Effector memory CD8-positive, alpha-beta T cell (primary cell): ENCODE measurements around the gene CES4A.
A peak's percentile ranks its signal among the peaks of the same experiment; 100 is the strongest.
"Not testable (repeated sequence)": the region's sequence is repeated elsewhere in the genome, so short reads cannot be mapped to it uniquely, and the experiment has no call there.

Experiments
- ATAC-seq: fragments of 150-1000 bp; cut with Tn5 transposase; replicated peaks from 2 replicates; pipeline ENCODE4 v1.10.0; 2021; ENCODE audit warnings: mild to moderate bottlenecking, moderate library complexity
- DNase-seq, 3 experiments: peaks; one replicate each; pipeline ENCODE4 v3.0.0; 2021
- H3K27ac Mint-ChIP-seq, 2 donors: one replicate each; pipeline ENCODE4 v1.8.0; 2022; ENCODE audit warnings: mild to moderate bottlenecking in 2 of 2, mixed read lengths in 2 of 2, moderate library complexity in 2 of 2
- H3K27me3 Mint-ChIP-seq, 2 donors: one replicate each; pipeline ENCODE4 v1.8.0; 2022; ENCODE audit warnings: mixed read lengths in 2 of 2
- H3K36me3 Mint-ChIP-seq: one replicate; pipeline ENCODE4 v1.8.0; 2022; ENCODE audit warnings: mild to moderate bottlenecking, moderate library complexity, mixed read lengths; ENCODE audit not compliant: insufficient read depth
- H3K4me1 Mint-ChIP-seq, 2 donors: one replicate each; pipeline ENCODE4 v1.8.0; 2022; ENCODE audit warnings: low read depth in 2 of 2, mixed read lengths in 2 of 2
- H3K4me3 Mint-ChIP-seq, 2 donors: one replicate each; pipeline ENCODE4 v1.8.0; 2022; ENCODE audit warnings: mild to moderate bottlenecking in 2 of 2, mixed read lengths in 2 of 2, moderate library complexity in 2 of 2
- H3K9me3 Mint-ChIP-seq, 2 donors: one replicate each; pipeline ENCODE4 v1.8.0; 2022; ENCODE audit warnings: mixed read lengths in 2 of 2
- total RNA-seq, 9 experiments: gene quantifications; one replicate each; lab custom pipeline; 2026; lab: John Stamatoyannopoulos, UW

CES4A gene
- total RNA-seq, result 5.6 to 17.0 (median 8.6) reads per million in 9 experiments

DNA sequence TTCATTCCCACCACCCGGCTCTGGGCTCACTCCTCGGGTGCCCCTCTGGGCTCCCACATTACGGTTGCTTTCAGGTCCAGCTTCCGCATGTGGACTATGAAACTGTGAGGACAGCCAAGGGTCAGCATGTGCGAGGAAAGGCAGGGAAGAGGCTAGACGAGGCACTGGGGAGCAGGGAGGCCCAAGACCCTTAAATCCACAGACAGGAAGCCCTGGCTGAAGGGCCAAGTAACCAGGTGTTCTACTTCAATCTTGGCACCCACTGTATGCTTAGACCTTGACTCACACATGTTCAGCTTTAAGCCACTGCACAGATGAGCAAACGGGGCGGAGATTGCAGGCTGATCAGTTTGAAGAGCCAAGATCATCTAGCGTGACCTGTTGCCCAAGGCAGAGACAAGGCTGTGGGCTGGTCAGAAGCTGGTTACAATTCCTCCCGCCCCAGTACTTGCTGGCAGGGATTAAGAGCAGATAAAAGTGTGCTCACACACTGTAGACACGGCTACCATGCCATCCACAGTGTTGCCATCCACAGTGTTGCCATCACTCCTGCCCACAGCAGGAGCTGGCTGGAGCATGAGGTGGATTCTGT, at the start of gene CES4A:
Gene CES4A, plus strand, starts transcription at position 393 of the 592 bp plus-strand sequence. Its CDS starts 184 bp downstream, at position 577.
- H3K27me3 Mint-ChIP-seq, result no peaks in the 10 kb centered on the region
- H3K36me3 Mint-ChIP-seq, result no peaks in the 10 kb centered on the region
- no peak within 1 kb of the TSS for H3K4me3 Mint-ChIP-seq
- DNase-seq (no peak), ATAC-seq (no peak)
- H3K9me3 Mint-ChIP-seq, result no peaks in the 10 kb centered on the region
- H3K4me1 Mint-ChIP-seq, result peaks cover 11 to 13% of the 10 kb centered on the region in 2 donors
- no peak within 1 kb of the TSS for H3K27ac Mint-ChIP-seq

DNA sequence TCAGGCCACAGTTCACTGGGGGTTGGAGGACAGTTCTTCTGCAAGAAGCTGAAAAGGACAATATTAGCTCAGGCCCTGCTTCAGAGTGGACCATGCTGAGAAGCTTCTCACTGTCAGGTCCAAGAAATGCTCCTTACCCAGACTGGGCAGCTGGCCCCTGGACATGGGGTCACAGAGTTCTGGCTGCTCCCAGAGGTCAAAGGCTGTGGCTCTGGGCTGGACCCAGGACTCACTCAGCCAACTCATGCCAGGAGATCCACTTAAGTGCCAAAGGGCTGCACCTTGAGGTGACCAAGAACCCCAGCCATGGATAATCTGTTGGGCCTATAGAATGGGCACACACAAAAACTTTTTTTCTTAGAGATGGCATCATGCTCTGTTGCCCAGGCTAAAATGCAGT, 49.0 kb upstream of the CES4A start:
- peaks cover 23% of the 10 kb centered on the region for H3K36me3 Mint-ChIP-seq
- H3K9me3 Mint-ChIP-seq, result no peaks in the 10 kb centered on the region
- ATAC-seq (no peak), DNase-seq (no peak)
- H3K4me1 Mint-ChIP-seq, result peaks cover 20 to 29% of the 10 kb centered on the region in 2 donors
- no peaks in the 10 kb centered on the region for H3K27me3 Mint-ChIP-seq
- no peak overlapping the region for H3K4me3 Mint-ChIP-seq
- H3K27ac Mint-ChIP-seq, result no peak overlapping the region

DNA sequence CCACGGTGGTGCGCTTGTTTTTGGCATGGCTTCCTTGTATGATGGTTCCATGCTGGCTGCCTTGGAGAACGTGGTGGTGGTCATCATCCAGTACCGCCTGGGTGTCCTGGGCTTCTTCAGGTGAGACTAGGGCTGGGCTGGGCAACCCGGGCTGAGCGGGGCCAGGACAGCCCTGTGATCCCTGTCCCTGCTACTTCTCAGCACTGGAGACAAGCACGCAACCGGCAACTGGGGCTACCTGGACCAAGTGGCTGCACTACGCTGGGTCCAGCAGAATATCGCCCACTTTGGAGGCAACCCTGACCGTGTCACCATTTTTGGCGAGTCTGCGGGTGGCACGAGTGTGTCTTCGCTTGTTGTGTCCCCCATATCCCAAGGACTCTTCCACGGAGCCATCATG, 48.2 kb upstream of the CES4A start:
- Mint-ChIP-seq H3K9me3 (no peaks in the 10 kb centered on the region), H3K4me3 (no peak overlapping the region), H3K4me1 (peaks cover 16 to 22% of the 10 kb centered on the region in 2 donors), H3K36me3 (peaks cover 20% of the 10 kb centered on the region), H3K27ac (no peak overlapping the region), H3K27me3 (no peaks in the 10 kb centered on the region)
- ATAC-seq, result no peak
- DNase-seq, result no peak

DNA sequence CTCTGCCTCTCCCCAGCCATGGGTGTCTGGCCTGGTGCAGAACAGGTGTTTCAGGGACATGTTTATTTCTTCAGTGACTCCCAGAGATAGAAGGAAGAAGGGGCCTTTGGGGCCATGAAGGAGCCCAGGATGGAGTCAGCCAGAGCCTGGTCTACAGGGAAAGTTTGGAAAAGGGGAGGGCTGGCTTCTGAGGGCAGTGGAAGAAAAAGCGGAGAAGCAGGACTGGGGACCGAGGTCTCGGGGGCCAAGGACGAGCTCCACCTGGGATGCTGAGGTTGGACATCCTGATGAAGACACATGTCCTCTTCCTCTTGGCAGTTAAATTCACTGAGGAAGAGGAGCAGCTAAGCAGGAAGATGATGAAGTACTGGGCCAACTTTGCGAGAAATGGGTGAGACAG, 45.4 kb upstream of the CES4A start:
- Mint-ChIP-seq H3K36me3 (peaks cover 19% of the 10 kb centered on the region), H3K9me3 (no peaks in the 10 kb centered on the region), H3K27me3 (no peaks in the 10 kb centered on the region), H3K4me3 (no peak overlapping the region), H3K4me1 (peaks cover 11% of the 10 kb centered on the region in 2 donors), H3K27ac (peak overlapping the region; percentile 2 to 32)
- no peak for DNase-seq
- no peak for ATAC-seq

DNA sequence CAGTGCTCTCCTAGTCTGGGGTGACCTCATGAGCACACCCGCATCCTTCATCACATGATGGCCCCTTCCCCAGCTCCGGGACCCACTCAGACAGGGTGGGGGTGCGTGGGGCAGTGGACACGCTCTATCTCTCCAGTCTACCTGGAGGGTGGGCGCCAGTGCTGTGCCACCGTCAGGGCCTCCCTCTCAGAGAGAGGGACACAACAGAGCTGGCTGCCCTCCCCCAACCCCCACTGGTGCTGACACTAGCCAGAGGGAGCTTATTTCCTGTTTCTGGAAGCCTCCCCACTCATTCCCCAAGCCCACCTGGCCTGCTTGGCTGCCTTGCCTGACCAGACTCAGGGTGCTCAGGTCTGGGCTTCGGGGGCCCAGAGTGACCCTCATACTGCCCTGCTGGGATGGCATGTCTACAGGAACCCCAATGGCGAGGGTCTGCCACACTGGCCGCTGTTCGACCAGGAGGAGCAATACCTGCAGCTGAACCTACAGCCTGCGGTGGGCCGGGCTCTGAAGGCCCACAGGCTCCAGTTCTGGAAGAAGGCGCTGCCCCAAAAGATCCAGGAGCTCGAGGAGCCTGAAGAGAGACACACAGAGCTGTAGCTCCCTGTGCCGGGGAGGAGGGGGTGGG, 44.8 kb upstream of the CES4A start:
- DNase-seq (no peak), ATAC-seq (no peak)
- Mint-ChIP-seq H3K4me1 (peaks cover 16 to 17% of the 10 kb centered on the region in 2 donors), H3K36me3 (peaks cover 17% of the 10 kb centered on the region), H3K9me3 (no peaks in the 10 kb centered on the region), H3K27me3 (peaks cover 3% of the 10 kb centered on the region in 2 donors), H3K27ac (peak overlapping the region; percentile 32 to 91), H3K4me3 (no peak overlapping the region)

DNA sequence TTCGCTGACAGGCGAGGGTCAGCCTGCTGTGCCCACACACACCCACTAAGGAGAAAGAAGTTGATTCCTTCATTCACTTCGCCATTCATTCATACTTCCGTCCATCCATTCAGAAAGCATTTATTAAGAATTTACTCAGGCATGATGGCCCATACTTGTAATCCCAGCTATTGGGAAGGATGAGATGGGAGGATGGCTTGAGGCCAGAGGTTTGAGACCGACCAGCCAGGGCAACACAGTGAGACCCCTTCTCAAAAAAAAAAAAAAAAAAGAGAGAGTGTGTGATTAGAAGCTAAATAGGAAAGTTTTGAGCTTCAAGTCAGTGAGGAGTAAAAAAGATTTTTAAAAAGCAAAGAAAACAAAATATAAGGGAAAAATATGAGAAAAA, 44.3 kb upstream of the CES4A start:
- no peak for DNase-seq
- no peaks in the 10 kb centered on the region for H3K9me3 Mint-ChIP-seq
- H3K4me3 Mint-ChIP-seq, result no peak overlapping the region
- H3K27ac Mint-ChIP-seq, result peak overlapping the region in 1 of 2 donors; percentile 91
- peaks cover 8% of the 10 kb centered on the region in 2 donors for H3K27me3 Mint-ChIP-seq
- no peak for ATAC-seq
- H3K36me3 Mint-ChIP-seq, result peaks cover 17% of the 10 kb centered on the region
- peaks cover 20 to 21% of the 10 kb centered on the region in 2 donors for H3K4me1 Mint-ChIP-seq

DNA sequence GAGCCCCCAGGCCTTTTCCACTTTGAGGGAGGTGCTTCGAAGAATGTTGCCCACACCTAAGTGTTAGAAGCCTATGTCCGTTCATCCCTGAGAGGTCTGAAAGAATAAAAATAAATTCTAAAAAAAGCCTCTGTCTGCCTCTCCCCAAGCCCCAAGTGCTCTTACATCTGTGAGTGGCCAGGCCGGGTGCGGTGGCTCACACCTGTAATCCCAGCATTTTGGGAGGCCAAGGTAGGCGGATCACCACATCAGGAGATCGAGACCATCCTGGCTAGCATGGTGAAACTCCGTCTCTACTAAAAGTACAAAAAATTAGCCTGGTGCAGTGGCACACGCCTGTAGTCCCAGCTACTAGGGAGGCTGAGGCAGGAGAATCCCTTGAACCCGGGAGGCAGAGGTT, 43.4 kb upstream of the CES4A start:
- not testable (repeated sequence) for ATAC-seq, H3K4me3 Mint-ChIP-seq, H3K27ac Mint-ChIP-seq, DNase-seq, H3K9me3 Mint-ChIP-seq
- Mint-ChIP-seq H3K36me3 (peaks cover 17% of the 10 kb centered on the region), H3K4me1 (peaks cover 20 to 21% of the 10 kb centered on the region in 2 donors), H3K27me3 (peaks cover 16 to 17% of the 10 kb centered on the region in 2 donors)

DNA sequence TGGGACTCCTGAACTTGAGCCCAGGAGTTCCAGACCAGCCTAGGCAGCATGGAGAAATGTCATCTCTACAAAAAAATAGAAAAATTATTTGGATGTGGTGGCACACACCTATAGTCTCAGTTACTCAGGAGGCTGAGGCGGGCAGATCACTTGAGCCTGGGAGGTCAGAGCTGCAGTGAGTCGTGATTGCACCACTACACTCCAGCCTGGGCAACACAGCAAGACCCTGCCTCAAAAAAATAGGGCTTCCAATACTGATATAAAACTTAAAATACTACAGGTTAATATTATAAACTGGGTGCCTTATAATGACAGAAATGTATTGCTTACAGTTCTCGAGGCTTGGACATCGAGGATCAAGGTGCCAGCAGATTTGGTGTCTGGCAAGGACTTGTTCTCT, 42.5 kb upstream of the CES4A start:
- peaks cover 20 to 21% of the 10 kb centered on the region in 2 donors for H3K4me1 Mint-ChIP-seq
- no peak overlapping the region for H3K27ac Mint-ChIP-seq
- H3K4me3 Mint-ChIP-seq, result no peak overlapping the region
- ATAC-seq (no peak), DNase-seq (no peak)
- H3K9me3 Mint-ChIP-seq, result no peaks in the 10 kb centered on the region
- peaks cover 14% of the 10 kb centered on the region for H3K36me3 Mint-ChIP-seq
- peaks cover 17 to 26% of the 10 kb centered on the region in 2 donors for H3K27me3 Mint-ChIP-seq

DNA sequence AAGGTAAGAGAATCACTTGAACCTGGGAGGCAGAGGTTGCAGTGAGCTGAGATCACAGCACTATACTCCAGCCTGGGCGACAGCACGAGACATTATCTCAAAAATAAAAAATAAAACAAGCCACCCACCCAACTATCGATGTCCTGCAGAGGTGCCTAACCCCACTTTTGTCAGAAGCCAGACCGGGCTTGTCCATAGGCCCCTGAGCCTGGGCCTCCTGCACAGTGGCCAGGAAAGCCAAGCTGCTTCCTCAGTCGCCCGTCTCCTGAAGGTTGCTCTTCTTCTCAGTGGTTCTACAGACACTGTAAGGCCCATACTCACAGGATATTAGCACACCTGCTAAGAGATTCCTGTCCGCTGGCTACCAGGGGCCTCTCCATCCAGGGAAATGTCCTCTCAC, 41.8 kb upstream of the CES4A start:
- peaks cover 12% of the 10 kb centered on the region for H3K36me3 Mint-ChIP-seq
- H3K9me3 Mint-ChIP-seq, result no peaks in the 10 kb centered on the region
- H3K4me1 Mint-ChIP-seq, result peaks cover 20 to 21% of the 10 kb centered on the region in 2 donors
- no peak for DNase-seq
- no peak overlapping the region for H3K4me3 Mint-ChIP-seq
- ATAC-seq, result no peak
- H3K27ac Mint-ChIP-seq, result no peak overlapping the region
- H3K27me3 Mint-ChIP-seq, result peaks cover 22 to 32% of the 10 kb centered on the region in 2 donors

DNA sequence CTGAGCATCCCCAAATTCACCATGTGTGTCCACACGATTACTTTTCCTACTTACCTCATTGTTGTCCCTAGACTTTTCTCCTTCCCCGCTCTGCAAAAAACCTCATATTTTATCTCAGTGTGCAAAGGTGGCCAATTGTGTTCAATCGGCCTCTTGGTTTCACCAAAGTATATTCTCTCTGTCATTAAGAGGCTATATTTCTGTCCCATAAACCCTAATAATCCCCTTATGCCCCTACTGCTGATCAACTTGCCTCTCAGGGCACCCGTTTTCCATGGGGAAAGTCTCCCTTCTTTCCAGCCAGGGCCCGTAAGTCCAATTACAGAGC, 41.5 kb upstream of the CES4A start:
- DNase-seq (no peak), ATAC-seq (no peak)
- Mint-ChIP-seq H3K27me3 (peaks cover 26 to 36% of the 10 kb centered on the region in 2 donors), H3K4me1 (peaks cover 20 to 21% of the 10 kb centered on the region in 2 donors), H3K27ac (peak overlapping the region; percentile 25 to 40), H3K4me3 (peak overlapping the region in 1 of 2 donors; percentile 83), H3K36me3 (peaks cover 8% of the 10 kb centered on the region), H3K9me3 (no peaks in the 10 kb centered on the region)

DNA sequence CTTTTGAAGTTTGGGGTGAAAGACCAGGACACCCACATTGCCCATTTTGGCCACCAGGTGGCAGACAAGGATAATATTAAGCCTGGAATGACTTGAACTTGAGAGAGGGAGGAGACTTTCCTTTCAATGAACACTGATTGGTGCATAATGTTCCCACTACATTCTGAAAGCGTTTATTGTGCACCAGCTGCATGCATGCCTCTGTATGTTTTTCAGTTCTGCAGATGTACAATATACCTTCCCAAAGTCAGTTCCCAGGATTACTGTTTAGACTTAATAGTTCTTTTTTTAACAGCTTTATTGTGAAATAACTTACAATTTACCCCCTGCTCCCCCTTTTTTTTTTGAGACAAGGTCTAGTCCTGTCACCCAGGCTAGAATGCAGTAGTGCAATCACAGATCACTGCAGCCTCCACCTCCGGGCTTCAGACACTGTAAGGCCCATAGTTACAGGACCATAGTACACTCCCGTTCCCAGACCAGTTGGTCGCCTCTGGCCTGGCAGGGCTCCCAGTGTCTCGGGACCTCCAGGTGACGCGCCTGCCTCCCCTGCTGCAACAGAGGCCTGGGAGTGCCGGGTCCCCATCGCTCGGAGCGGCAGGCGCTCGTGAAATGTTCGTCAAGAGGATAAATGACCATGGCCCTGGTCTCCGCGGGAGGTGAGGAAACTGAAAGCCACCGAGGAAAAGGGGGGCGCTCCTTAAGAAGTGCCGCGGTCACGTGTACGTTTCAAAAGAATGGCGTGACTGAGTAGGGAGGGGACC, 40.9 kb upstream of the CES4A start:
- DNase-seq (peak; percentile 82 to 88 (median 84)), ATAC-seq (peak; percentile 95)
- Mint-ChIP-seq H3K4me1 (peaks cover 20 to 21% of the 10 kb centered on the region in 2 donors), H3K27me3 (peaks cover 27 to 42% of the 10 kb centered on the region in 2 donors), H3K4me3 (peak overlapping the region; percentile 83 to 90), H3K27ac (peak overlapping the region; percentile 40 to 58), H3K36me3 (peaks cover 7% of the 10 kb centered on the region), H3K9me3 (no peaks in the 10 kb centered on the region)

DNA sequence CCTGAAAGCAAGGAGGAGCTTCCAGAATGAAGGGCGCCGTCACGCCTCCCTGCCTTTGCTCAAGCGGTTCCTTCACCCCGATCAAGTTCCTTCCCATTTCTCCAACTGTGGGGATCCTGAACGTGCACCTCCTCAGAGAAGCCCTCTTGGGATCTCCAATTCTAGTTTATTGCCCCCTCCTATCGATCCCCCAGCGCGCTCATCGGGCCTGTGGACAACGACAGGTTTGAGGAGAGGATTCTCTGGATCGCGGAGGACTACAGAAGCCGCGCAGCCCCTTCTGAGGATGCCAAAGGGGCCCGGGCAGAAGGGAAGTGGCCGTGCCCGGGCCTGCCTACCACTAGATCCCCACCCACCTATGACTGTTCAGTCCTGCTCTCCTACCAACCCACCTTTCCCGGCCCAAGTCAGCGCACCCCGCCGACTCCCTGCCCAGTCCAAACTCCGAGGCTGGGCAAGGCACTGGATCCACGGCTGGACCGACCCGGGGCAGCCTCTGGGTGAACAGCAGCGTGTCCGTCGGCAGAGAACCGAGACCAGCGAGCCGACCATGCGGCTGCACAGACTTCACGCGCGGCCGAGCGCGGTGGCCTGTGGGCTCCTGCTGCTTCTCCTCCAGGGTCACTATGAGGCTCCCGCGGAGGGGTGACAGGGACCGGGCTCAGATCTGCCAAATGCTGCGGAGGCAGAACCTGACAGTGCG, 40.1 kb upstream of the CES4A start:
- H3K27me3 Mint-ChIP-seq, result peaks cover 27 to 50% of the 10 kb centered on the region in 2 donors
- H3K4me1 Mint-ChIP-seq, result peaks cover 20 to 21% of the 10 kb centered on the region in 2 donors
- peak; percentile 18 for ATAC-seq
- H3K4me3 Mint-ChIP-seq, result peak overlapping the region; percentile 83 to 90
- H3K27ac Mint-ChIP-seq, result peak overlapping the region in 1 of 2 donors; percentile 60
- peaks cover 7% of the 10 kb centered on the region for H3K36me3 Mint-ChIP-seq
- no peak for DNase-seq
- H3K9me3 Mint-ChIP-seq, result no peaks in the 10 kb centered on the region

DNA sequence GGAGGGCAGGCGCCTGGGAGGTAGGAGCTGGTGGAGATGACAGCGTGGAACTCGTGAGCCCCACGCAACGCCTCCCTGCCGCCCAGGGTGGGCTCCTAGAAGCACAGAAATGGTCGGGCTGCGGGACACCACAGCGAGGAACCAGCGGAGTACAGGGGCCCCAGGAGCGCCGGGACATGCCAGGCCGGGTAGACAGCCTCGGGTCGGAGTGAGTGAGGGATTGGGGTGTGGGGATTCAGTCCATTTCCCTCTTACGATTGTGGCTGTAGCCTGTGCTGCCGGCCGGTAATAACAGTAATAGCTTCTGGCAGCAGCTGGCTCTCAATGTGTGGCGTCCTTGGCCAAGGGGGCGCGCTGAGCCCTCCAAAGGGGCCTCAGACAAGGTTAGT, 39.6 kb upstream of the CES4A start:
- H3K36me3 Mint-ChIP-seq, result peaks cover 7% of the 10 kb centered on the region
- ATAC-seq (no peak), DNase-seq (no peak)
- peaks cover 20 to 23% of the 10 kb centered on the region in 2 donors for H3K4me1 Mint-ChIP-seq
- H3K4me3 Mint-ChIP-seq, result peak overlapping the region; percentile 83 to 90
- peak overlapping the region in 1 of 2 donors; percentile 60 for H3K27ac Mint-ChIP-seq
- no peaks in the 10 kb centered on the region for H3K9me3 Mint-ChIP-seq
- H3K27me3 Mint-ChIP-seq, result peaks cover 31 to 55% of the 10 kb centered on the region in 2 donors
